Endodermal cell (in vitro differentiated cells): ENCODE data around the gene KIF20B. TPM values are rescaled to one million over a fixed set of nuclear protein-coding genes. Genes with fewer than 3 reads are reported as not detected.

Experiments used
- DNase-seq: peaks from one replicate; pipeline ENCODE4 v3.0.0-alpha.2; 2017
- H3K27ac ChIP-seq: 2 replicates; pipeline ENCODE4 v1.5.1; 2013; ENCODE audit warnings: mild to moderate bottlenecking, low read depth, low read length, moderate library complexity
- H3K27me3 ChIP-seq: 2 replicates; pipeline ENCODE4 v1.6.1; 2013; ENCODE audit warnings: mild to moderate bottlenecking, low read length, moderate library complexity; ENCODE audit not compliant: insufficient read depth, control insufficient read depth, poor library complexity, severe bottlenecking
- H3K36me3 ChIP-seq: 2 replicates; pipeline ENCODE4 v1.7.0; 2013; ENCODE audit warnings: mild to moderate bottlenecking, low read length, moderate library complexity; ENCODE audit not compliant: control insufficient read depth, insufficient read depth
- H3K4me1 ChIP-seq: one replicate; pipeline ENCODE4 v1.7.0; 2013; ENCODE audit warnings: low read length; ENCODE audit not compliant: control insufficient read depth, insufficient read depth
- H3K4me3 ChIP-seq: 2 replicates; pipeline ENCODE4 v1.5.1; 2013; ENCODE audit warnings: mild to moderate bottlenecking, low read length, moderate library complexity
- H3K9ac ChIP-seq: 2 replicates; pipeline ENCODE4 v1.6.1; 2013; ENCODE audit warnings: mild to moderate bottlenecking, low read length, moderate library complexity; ENCODE audit not compliant: poor library complexity, severe bottlenecking; ENCODE audit errors: extremely low read depth
- H3K9me3 ChIP-seq: 2 replicates; pipeline ENCODE4 v1.6.1; 2013; ENCODE audit warnings: mild to moderate bottlenecking, low read length, moderate library complexity; ENCODE audit not compliant: control insufficient read depth
- H3K27ac Mint-ChIP-seq: 2 replicates; pipeline ENCODE4 v1.8.0; 2020; ENCODE audit warnings: mixed read lengths
- H3K27me3 Mint-ChIP-seq: 2 replicates; pipeline ENCODE4 v1.8.0; 2021; ENCODE audit warnings: mild to moderate bottlenecking, mixed read lengths; ENCODE audit not compliant: insufficient read depth
- H3K36me3 Mint-ChIP-seq: 2 replicates; pipeline ENCODE4 v1.8.0; 2020; ENCODE audit warnings: low read depth, mixed read lengths
- H3K4me1 Mint-ChIP-seq: 2 replicates; pipeline ENCODE4 v1.8.0; 2020; ENCODE audit warnings: mixed read lengths
- H3K4me3 Mint-ChIP-seq: 2 replicates; pipeline ENCODE4 v1.8.0; 2020; ENCODE audit warnings: mild to moderate bottlenecking, moderate library complexity, mixed read lengths
- H3K9me3 Mint-ChIP-seq: 2 replicates; pipeline ENCODE4 v1.8.0; 2020; ENCODE audit warnings: mild to moderate bottlenecking, mixed read lengths
- CTCF ChIP-seq: fragments of 200-600 bp; sonication (generic); conservative IDR thresholded peaks from 2 replicates; pipeline ENCODE4 v1.5.0; 2021; ENCODE audit warnings: antibody characterized with exemption, mild to moderate bottlenecking
- WGBS, 2 experiments: methylation state at CpG; one replicate each; pipeline versions ENCODE4 v1.1.5 to v1.1.7; 2013; ENCODE audit warnings: missing lambda C conversion rate in 2 of 2, mixed read lengths in 1 of 2; ENCODE audit not compliant: insufficient coverage in 1 of 2, insufficient read length in 1 of 2; 5-methylcytosine and 5-hydroxymethylcytosine counted together
- total RNA-seq, 2 donors: library from RNA; stranded (reverse); fragmentation: NEBNext Ultra II Directional in 1 of 2; extraction: Animal tissue kit (Norgen Biotek cat#: 25700) in 1 of 2; gene quantifications; 2 replicates in 1 of 2; 3 replicates in 1 of 2; pipeline ENCODE4 v1.2.1, GENCODE V29; 2021

The KIF20B gene
- total RNA-seq, 2 donors from 2014 or later, result 43.4 to 43.7 TPM

GRCh38 chr10:89659143-89660131 lies 42.0 kb upstream of the KIF20B start:
- Histone ChIP-seq H3K27me3 (no peaks in the 10 kb centered on the region), H3K9me3 (no peaks in the 10 kb centered on the region), H3K36me3 (no peaks in the 10 kb centered on the region), H3K27ac (no peak overlapping the region), H3K9ac (no peak overlapping the region), H3K4me1 (peaks cover 7% of the 10 kb centered on the region), H3K4me3 (no peak overlapping the region)
- 90 to 99% methylated on average over 8 to 10 of the region's 10 CpGs for WGBS, 2 experiments
- TF ChIP-seq CTCF, result no peak
- DNase-seq, result no peak
- Mint-ChIP-seq H3K27ac (no peak overlapping the region), H3K4me1 (peaks cover 3% of the 10 kb centered on the region), H3K4me3 (no peak overlapping the region), H3K9me3 (peaks cover 13% of the 10 kb centered on the region), H3K36me3 (no peaks in the 10 kb centered on the region), H3K27me3 (no peaks in the 10 kb centered on the region)

GRCh38 chr10:89662596-89662995 lies 38.8 kb upstream of the KIF20B start:
- WGBS, 2 experiments, result 71 to 96% methylated on average over 1 to 2 of the region's 2 CpGs
- Mint-ChIP-seq H3K4me3 (no peak overlapping the region), H3K9me3 (no peaks in the 10 kb centered on the region), H3K4me1 (peaks cover 3% of the 10 kb centered on the region), H3K27ac (no peak overlapping the region), H3K36me3 (no peaks in the 10 kb centered on the region), H3K27me3 (no peaks in the 10 kb centered on the region)
- Histone ChIP-seq H3K9me3 (no peaks in the 10 kb centered on the region), H3K27ac (no peak overlapping the region), H3K27me3 (no peaks in the 10 kb centered on the region), H3K4me3 (no peak overlapping the region), H3K4me1 (peaks cover 7% of the 10 kb centered on the region), H3K36me3 (no peaks in the 10 kb centered on the region), H3K9ac (no peak overlapping the region)
- no peak for DNase-seq
- no peak for TF ChIP-seq CTCF

GRCh38 chr10:89663144-89663543 lies 38.2 kb upstream of the KIF20B start:
- H3K4me1 ChIP-seq, result peaks cover 7% of the 10 kb centered on the region
- 88 to 90% methylated on average over 3 of the region's 3 CpGs for WGBS, 2 experiments
- Mint-ChIP-seq H3K27me3 (no peaks in the 10 kb centered on the region), H3K9me3 (no peaks in the 10 kb centered on the region), H3K36me3 (no peaks in the 10 kb centered on the region), H3K4me3 (no peak overlapping the region), H3K27ac (no peak overlapping the region), H3K4me1 (peaks cover 3% of the 10 kb centered on the region)
- no peak overlapping the region for H3K4me3 ChIP-seq
- H3K36me3 ChIP-seq, result no peaks in the 10 kb centered on the region
- no peak for DNase-seq
- H3K27ac ChIP-seq, result no peak overlapping the region
- H3K9ac ChIP-seq, result no peak overlapping the region
- H3K9me3 ChIP-seq, result no peaks in the 10 kb centered on the region
- TF ChIP-seq CTCF, result no peak
- H3K27me3 ChIP-seq, result no peaks in the 10 kb centered on the region
